Kidney tubule cell (primary cell): Measurements from ENCODE around the gene ZHX3.

Experiments used
- DNase-seq: peaks from one replicate; pipeline ENCODE4 v3.0.0-alpha.2; 2018; ENCODE audit warnings: low spot score

Gene ZHX3

GRCh38 chr20:41317546-41318270, at the start of gene ZHX3:
ZHX3 (minus strand) TSS chr20:41317731; CDS start chr20:41204916, 112,815 bp downstream.
- DNase-seq = peak; percentile 98

GRCh38 chr20:41367393-41367695, 49.8 kb upstream of the ZHX3 start:
- DNase-seq = no peak

GRCh38 chr20:41366546-41367392, 49.2 kb upstream of the ZHX3 start, which contains the start of gene EMILIN3:
EMILIN3 (minus strand) TSS chr20:41366818; CDS start chr20:41366634, 184 bp downstream.
- DNase-seq = no peak

- DNase-seq = no peak
Observed at GRCh38 chr20:41365777-41366545, 48.4 kb upstream of the ZHX3 start.

- DNase-seq = no peak
Observed at GRCh38 chr20:41364967-41365765, 47.6 kb upstream of the ZHX3 start.

GRCh38 chr20:41364236-41364855, 46.8 kb upstream of the ZHX3 start:
- DNase-seq = no peak

GRCh38 chr20:41363601-41364000, 46.1 kb upstream of the ZHX3 start:
- no peak for DNase-seq

GRCh38 chr20:41362748-41363140, 45.2 kb upstream of the ZHX3 start:
- DNase-seq = no peak

GRCh38 chr20:41361757-41362747, 44.5 kb upstream of the ZHX3 start:
- peak; percentile 33 for DNase-seq

GRCh38 chr20:41360831-41361756, 43.6 kb upstream of the ZHX3 start:
- DNase-seq = no peak

GRCh38 chr20:41359541-41360011, 42.0 kb upstream of the ZHX3 start:
- DNase-seq = no peak

GRCh38 chr20:41358717-41359116, 41.2 kb upstream of the ZHX3 start:
- no peak for DNase-seq

- no peak for DNase-seq
Observed at GRCh38 chr20:41358230-41358629, 40.7 kb upstream of the ZHX3 start.

GRCh38 chr20:41357424-41358163, 40.1 kb upstream of the ZHX3 start:
- DNase-seq = no peak

- no peak for DNase-seq
Observed at GRCh38 chr20:41356951-41357350, 39.4 kb upstream of the ZHX3 start.

GRCh38 chr20:41355598-41356203, 38.2 kb upstream of the ZHX3 start:
- DNase-seq = no peak

- no peak for DNase-seq
Observed at GRCh38 chr20:41355192-41355591, 37.7 kb upstream of the ZHX3 start.

GRCh38 chr20:41353530-41353929, 36.0 kb upstream of the ZHX3 start:
- DNase-seq = no peak
